AG09319 (cell line): ENCODE data around the gene JUND.

Experiments used
- DNase-seq: peaks from one replicate; pipeline ENCODE4 v3.0.0-alpha.2; 2010; ENCODE audit warnings: low read depth; ENCODE audit errors: extremely low read depth
- TF ChIP-seq, protein P1 (sequence below): IDR thresholded peaks from 2 replicates; pipeline ENCODE4 v1.5.1; 2011; ENCODE audit warnings: low read depth, mild to moderate bottlenecking, inconsistent platforms, low read length, moderate library complexity

Gene JUND

DNA sequence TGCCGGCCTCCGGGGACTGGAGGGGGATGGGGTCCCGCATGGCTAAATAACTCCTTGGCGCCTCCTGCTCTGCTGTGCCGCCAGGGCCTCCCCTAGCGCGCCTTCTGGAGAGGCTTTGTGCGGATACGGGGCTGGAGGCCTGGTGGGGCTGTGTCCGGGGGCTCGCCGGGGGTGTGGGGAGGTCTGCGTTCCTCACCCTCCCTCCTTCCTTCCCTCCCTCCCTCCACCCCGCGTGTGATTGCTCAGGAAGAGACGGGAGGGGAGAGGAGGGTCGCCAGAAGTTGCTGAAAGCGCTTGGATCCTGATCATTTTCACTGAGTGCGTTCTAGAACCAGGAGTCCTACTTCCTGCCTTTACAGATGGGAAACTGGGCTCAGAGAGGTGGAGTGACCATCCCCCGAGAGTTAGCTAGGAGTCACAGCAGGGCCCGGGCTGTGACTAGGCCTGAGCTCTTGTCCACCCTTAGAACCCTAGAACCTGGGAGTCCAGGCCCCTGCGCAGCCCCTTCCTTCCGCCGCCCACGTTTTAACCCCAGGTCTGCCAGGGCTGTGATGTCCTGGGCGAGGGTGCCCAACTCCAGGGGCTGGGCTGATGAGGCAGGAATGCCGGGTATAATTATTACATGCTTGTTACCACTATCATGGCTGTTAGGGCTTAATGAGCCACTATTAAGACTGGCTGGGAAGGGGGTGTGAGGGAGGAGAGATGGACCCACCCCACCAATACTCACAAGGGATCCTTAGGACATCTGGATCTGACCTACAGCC is 782 bp upstream of the JUND start:
- no peak for DNase-seq
- TF ChIP-seq, protein P1, sequence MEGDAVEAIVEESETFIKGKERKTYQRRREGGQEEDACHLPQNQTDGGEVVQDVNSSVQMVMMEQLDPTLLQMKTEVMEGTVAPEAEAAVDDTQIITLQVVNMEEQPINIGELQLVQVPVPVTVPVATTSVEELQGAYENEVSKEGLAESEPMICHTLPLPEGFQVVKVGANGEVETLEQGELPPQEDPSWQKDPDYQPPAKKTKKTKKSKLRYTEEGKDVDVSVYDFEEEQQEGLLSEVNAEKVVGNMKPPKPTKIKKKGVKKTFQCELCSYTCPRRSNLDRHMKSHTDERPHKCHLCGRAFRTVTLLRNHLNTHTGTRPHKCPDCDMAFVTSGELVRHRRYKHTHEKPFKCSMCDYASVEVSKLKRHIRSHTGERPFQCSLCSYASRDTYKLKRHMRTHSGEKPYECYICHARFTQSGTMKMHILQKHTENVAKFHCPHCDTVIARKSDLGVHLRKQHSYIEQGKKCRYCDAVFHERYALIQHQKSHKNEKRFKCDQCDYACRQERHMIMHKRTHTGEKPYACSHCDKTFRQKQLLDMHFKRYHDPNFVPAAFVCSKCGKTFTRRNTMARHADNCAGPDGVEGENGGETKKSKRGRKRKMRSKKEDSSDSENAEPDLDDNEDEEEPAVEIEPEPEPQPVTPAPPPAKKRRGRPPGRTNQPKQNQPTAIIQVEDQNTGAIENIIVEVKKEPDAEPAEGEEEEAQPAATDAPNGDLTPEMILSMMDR = peak; percentile 10

DNA sequence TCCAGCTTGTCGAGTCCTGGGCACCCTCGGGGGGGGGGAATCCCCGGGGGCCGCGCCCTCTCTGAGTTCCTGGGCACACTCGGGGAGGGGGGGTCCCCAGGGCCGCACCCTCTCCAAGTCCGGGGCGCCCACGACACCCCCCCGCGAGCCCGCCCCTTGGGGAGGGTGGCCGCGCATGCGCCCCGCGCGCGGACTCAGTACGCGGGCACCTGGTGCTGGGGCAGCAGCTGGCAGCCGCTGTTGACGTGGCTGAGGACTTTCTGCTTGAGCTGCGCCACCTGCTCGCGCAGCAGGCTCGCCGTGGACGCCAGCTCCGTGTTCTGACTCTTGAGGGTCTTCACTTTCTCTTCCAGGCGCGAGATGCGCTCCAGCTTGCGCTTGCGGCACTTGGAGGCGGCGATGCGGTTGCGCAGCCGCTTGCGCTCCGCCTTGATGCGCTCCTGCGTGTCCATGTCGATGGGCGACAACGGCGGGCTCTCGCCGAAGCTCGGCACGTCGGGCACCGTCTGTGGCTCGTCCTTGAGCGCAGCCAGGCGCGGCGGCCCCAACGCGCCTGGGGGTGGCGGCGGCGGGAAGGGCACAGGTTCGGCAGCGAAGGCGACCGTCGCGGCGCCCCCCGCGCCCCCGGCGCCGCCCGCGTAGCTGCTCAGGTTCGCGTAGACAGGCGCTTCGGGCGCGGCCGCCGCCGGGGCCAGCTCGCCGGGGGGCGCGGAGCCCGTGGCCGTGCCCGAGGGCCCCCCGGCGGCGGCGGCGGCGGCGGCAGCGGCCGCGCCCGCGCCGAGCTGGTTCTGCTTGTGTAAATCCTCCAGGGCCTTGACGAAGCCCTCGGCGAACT is 958 bp downstream of the JUND start:
- DNase-seq = peak; percentile 59
- TF ChIP-seq, protein P1 = no peak

DNA sequence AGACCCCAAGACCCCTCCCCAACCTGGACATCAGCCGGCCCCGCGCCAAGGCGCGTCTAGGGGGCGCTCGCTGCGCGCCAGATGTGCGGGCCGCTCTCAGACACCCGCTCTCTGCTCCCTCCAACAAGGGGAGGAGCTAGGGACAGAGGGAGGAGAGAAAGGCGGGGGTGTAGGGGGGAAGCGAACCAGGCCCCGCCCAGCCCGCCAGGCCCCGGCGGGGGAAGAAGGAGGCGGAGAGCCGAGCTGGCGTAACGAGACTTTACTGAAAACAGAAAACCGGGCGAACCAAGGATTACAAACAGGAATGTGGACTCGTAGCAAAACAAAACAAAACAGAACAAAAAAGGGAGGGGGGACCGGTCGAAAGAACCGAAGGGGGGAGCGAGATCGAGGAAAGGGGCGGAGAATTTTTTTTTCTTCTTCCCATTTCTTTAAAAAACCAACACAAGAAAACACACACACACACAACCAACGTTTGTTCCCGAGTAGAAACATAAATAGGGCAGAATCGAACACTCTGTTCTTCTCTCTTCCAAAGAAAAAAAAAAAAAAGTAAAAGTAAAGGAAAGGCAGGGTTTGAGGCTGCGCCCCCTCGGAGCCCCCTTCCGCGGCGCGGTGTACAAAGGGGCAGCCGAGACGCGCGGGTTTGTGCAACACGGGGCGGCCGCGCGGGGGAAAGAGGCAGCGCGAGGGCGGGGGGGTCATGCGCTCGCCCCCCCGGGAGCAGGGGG is 1.7 kb downstream of the JUND start:
- TF ChIP-seq, protein P1 = peak; percentile 63
- DNase-seq = peak; percentile 91

DNA sequence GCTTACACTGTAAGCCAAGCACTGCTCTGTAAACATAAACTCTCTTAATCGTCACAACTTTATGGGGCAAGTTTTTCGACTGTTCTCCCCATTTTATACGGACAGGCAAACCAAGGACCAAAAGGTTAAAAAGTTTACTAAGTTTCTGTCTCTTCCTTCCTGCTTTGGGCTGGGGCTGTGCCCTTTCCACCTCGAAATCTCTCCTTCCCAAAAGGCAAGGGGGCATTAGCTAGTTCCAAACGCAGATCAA is 2.2 kb downstream of the JUND start:
- TF ChIP-seq, protein P1 = no peak
- DNase-seq = peak; percentile 19

DNA sequence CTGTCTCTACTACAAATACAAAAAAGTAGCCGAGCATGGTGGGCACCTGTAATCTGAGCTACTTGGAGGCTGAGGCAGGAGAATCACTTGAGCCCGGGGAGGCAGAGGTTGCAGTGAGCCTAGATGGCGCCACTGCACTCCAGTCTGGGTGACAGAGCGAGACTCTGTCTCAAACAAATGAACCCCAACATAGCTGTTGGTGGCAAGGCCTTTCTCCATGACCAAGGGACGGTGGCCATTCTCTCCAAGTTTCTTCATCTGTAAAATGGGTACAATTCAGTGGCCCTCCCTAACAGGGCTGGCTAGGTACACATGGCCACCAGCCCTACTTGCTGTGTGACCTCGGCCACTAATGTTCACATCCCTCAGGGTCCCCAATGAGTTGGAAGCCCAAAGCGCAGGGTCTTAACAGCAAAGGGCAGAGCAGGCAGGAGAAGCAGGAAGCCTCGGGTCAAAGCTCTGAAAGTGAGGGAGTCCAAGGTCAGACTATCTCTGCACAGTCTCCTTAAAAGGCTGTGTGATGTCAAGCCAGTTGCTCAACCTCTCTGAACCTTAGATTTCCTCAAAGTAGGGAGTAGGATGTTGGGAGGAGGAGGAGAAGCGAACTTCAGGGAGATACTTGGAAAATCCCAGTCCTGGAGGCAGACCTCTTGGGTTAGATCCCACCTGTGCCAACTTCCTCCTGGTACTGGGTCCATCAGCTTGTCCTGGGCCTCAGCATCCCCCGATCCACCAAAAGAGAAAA is 2.7 kb downstream of the JUND start:
- TF ChIP-seq, protein P1 = peak; percentile 25
- no peak for DNase-seq

DNA sequence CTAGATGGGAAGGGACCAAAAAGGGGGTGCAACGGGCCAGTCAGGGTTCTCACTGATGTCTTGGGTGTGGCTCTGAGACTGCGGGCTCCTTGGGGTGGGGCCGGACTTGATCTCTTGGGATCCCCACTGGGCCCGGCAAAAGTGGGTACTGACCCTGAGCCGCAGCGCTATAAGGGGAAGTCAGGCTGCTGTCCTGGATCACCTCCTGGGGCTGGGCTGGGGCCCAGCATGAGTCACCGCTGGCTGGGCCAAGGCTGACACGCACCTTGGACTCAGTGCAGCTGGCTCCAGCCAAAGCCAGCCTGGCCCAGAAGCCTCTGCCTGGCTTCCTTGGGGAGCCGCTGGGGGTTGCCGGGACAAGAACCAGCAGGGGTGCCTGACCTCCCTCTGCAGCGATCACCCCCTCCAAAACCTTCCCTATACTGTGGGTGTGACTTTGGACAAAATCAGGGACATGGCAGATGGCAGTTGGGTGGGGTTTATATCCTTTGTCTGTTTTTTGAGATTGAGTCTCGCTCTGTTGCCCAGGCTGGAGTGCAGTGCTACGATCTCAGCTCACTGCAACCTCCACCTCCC is 6.6 kb downstream of the JUND start:
- DNase-seq = peak; percentile 73
- TF ChIP-seq, protein P1 = no peak; the same call in 1 of the 2 replicates
